GM12874 (cell line): Measurements from ENCODE around the gene SMAD3.

Experiments used
- CTCF ChIP-seq: IDR thresholded peaks from 2 replicates; pipeline ENCODE4 v1.5.1; 2011; ENCODE audit warnings: low read depth, mild to moderate bottlenecking, control low read depth, low read length, moderate library complexity; ENCODE audit not compliant: insufficient read depth

Gene SMAD3

GRCh38 chr15:67059127-67059553 lies 6.3 kb upstream of the SMAD3 start:
- no peak for TF ChIP-seq CTCF

GRCh38 chr15:67061811-67062368 lies 3.5 kb upstream of the SMAD3 start:
- TF ChIP-seq CTCF: no peak

GRCh38 chr15:67062369-67062985 lies 2.9 kb upstream of the SMAD3 start:
- no peak for TF ChIP-seq CTCF

- no peak for TF ChIP-seq CTCF
Measured at GRCh38 chr15:67063689-67064606, 1.5 kb upstream of the SMAD3 start.

GRCh38 chr15:67064607-67065530 lies 533 bp upstream of the SMAD3 start:
- no peak for TF ChIP-seq CTCF

- TF ChIP-seq CTCF: no peak
Measured at GRCh38 chr15:67066041-67066958, 898 bp downstream of the SMAD3 start.
